Umbilical cord (tissue), 2 donors: ENCODE results near the gene PIRT. TPM values are rescaled to one million over a fixed set of nuclear protein-coding genes. Genes with fewer than 3 reads are reported as not detected.

Experiments
- DNase-seq: peaks from one replicate; pipeline ENCODE4 v3.0.0-alpha.2; 2015; ENCODE audit warnings: low spot score
- total RNA-seq: library from RNA; depleted of rRNA; stranded (reverse); fragments of >200 nt; gene quantifications from one replicate; pipeline ENCODE4 v1.2.3, GENCODE V29; 2014; ENCODE audit warnings: low replicate concordance; ENCODE audit not compliant: insufficient read depth

Gene PIRT
- total RNA-seq, 1 donor from 2014 or later = 0.24 TPM

GRCh38 chr17:10821770-10822169, 16.1 kb downstream of the PIRT start:
- no peak for DNase-seq

GRCh38 chr17:10821054-10821453, 16.8 kb downstream of the PIRT start:
- DNase-seq = no peak

- DNase-seq = no peak
These were observed 22.6 kb downstream of the PIRT start for GRCh38 chr17:10815319-10815718.

- no peak for DNase-seq
These were observed 23.8 kb downstream of the PIRT start for GRCh38 chr17:10814075-10814474.

- DNase-seq = no peak
These were observed 25.2 kb downstream of the PIRT start for GRCh38 chr17:10812674-10813073.

- no peak for DNase-seq
These were observed 28.3 kb downstream of the PIRT start for GRCh38 chr17:10809605-10810004.

- no peak for DNase-seq
These were observed 30.2 kb downstream of the PIRT start for GRCh38 chr17:10807704-10808128.

GRCh38 chr17:10806545-10807262, 31.2 kb downstream of the PIRT start:
- DNase-seq = no peak

- DNase-seq = no peak
These were observed 32.0 kb downstream of the PIRT start for GRCh38 chr17:10805911-10806310.

GRCh38 chr17:10804546-10804945, 33.3 kb downstream of the PIRT start:
- DNase-seq = no peak

GRCh38 chr17:10803830-10804475, 33.9 kb downstream of the PIRT start, which contains the start of gene TMEM238L:
Gene TMEM238L (minus strand): TSS chr17:10804099. CDS start chr17:10803963, 136 bp downstream.
- DNase-seq = no peak

- DNase-seq = no peak
These were observed 34.5 kb downstream of the PIRT start for GRCh38 chr17:10803350-10803749.

- DNase-seq = no peak
These were observed 35.2 kb downstream of the PIRT start for GRCh38 chr17:10802496-10803284.

- no peak for DNase-seq
These were observed 38.5 kb downstream of the PIRT start for GRCh38 chr17:10799407-10799806.

GRCh38 chr17:10798910-10799309, 39.0 kb downstream of the PIRT start:
- no peak for DNase-seq

GRCh38 chr17:10798332-10798749, 39.5 kb downstream of the PIRT start:
- peak; percentile 40 for DNase-seq

- DNase-seq = no peak
These were observed 40.2 kb downstream of the PIRT start for GRCh38 chr17:10797476-10798328.

GRCh38 chr17:10793816-10794215, 44.1 kb downstream of the PIRT start:
- DNase-seq = no peak

GRCh38 chr17:10793256-10793655, 44.6 kb downstream of the PIRT start:
- no peak for DNase-seq

- peak; percentile 19 for DNase-seq
These were observed 45.7 kb downstream of the PIRT start for GRCh38 chr17:10792151-10792550.
